OCI-LY7 (cell line): Measurements from ENCODE around the gene RORC. TPM values are rescaled to one million over a fixed set of nuclear protein-coding genes. Genes with fewer than 3 reads are reported as not detected.
A peak's percentile ranks its signal among the peaks of the same experiment; 100 is the strongest.

Experiments used
- BruUV-seq: library from RNA; stranded (reverse); fragments of 400-500 nt; replicated peaks from 2 replicates; lab custom pipeline; 2021; lab: Mats Ljungman, UMichigan
- CTCF ChIA-PET: fragments of 300-600 bp; sonication (Branson Sonifier 250); formaldehyde crosslinking; loops from one replicate; lab custom pipeline; 2022; ENCODE audit warnings: antibody characterized with exemption; ENCODE audit not compliant: unreplicated experiment; lab: Charles Lee
- POLR2A ChIA-PET: fragments of 300-600 bp; sonication (Branson Sonifier 250); formaldehyde crosslinking; loops from one replicate; lab custom pipeline; 2022; ENCODE audit warnings: antibody characterized with exemption; lab: Charles Lee
- DNase-seq: peaks from one replicate; pipeline ENCODE4 v3.0.0-alpha.2; 2015; ENCODE audit warnings: low spot score
- H2AFZ ChIP-seq: fragments of 200-600 bp; sonication (generic), shearing (Covaris generic); 2 replicates; pipeline ENCODE4 v1.6.1; 2014; ENCODE audit warnings: mild to moderate bottlenecking, antibody characterized with exemption, low read length, moderate library complexity
- H3K27ac ChIP-seq: fragments of 200-600 bp; sonication (generic); 2 replicates; pipeline ENCODE4 v1.5.1; 2014; ENCODE audit warnings: mixed run types, low read depth, mild to moderate bottlenecking, moderate library complexity, low read length, inconsistent platforms; ENCODE audit not compliant: poor library complexity, severe bottlenecking
- H3K36me3 ChIP-seq: fragments of 200-600 bp; sonication (generic); 2 replicates; pipeline ENCODE4 v1.6.1; 2014; ENCODE audit warnings: mild to moderate bottlenecking, antibody characterized with exemption, low read length, moderate library complexity, mixed read lengths; ENCODE audit not compliant: insufficient read depth
- H3K4me1 ChIP-seq: fragments of 200-600 bp; sonication (generic); 2 replicates; pipeline ENCODE4 v1.5.1; 2014; ENCODE audit warnings: mild to moderate bottlenecking, low read length; ENCODE audit not compliant: insufficient read depth, poor library complexity, severe bottlenecking
- H3K4me2 ChIP-seq: fragments of 200-600 bp; sonication (generic); 2 replicates; pipeline ENCODE4 v1.6.1; 2014; ENCODE audit warnings: mild to moderate bottlenecking, low read length
- H3K4me3 ChIP-seq: fragments of 200-600 bp; sonication (generic); 2 replicates; pipeline ENCODE4 v1.5.1; 2014; ENCODE audit warnings: mild to moderate bottlenecking, low read depth, low read length; ENCODE audit not compliant: poor library complexity, severe bottlenecking
- H3K79me2 ChIP-seq: fragments of 200-600 bp; sonication (generic); 2 replicates; pipeline ENCODE4 v1.6.1; 2016; ENCODE audit warnings: low read depth, mild to moderate bottlenecking, low read length, moderate library complexity, mixed read lengths; ENCODE audit not compliant: insufficient read depth
- H3K9me2 ChIP-seq: fragments of 200-600 bp; sonication (generic); 2 replicates; pipeline ENCODE4 v1.6.1; 2016; ENCODE audit warnings: mild to moderate bottlenecking, low read length, mixed read lengths; ENCODE audit not compliant: insufficient read depth
- H3K9me3 ChIP-seq: fragments of 200-600 bp; sonication (generic); 2 replicates; pipeline ENCODE4 v1.6.1; 2014; ENCODE audit warnings: mild to moderate bottlenecking, mixed run types, low read length, mixed read lengths
- H4K20me1 ChIP-seq: fragments of 200-600 bp; sonication (generic); 2 replicates; pipeline ENCODE4 v1.6.1; 2014; ENCODE audit warnings: mild to moderate bottlenecking, antibody characterized with exemption, low read length, moderate library complexity, mixed read lengths; ENCODE audit not compliant: insufficient read depth
- CTCF ChIP-seq: fragments of 200-600 bp; sonication (generic); conservative IDR thresholded peaks from 2 replicates; pipeline ENCODE4 v1.5.1; 2014; ENCODE audit warnings: mild to moderate bottlenecking, antibody characterized with exemption, low read length, moderate library complexity, mixed read lengths
- EZH2phosphoT487 ChIP-seq: fragments of 200-600 bp; sonication (generic); IDR thresholded peaks from 2 replicates; pipeline ENCODE4 v1.6.1; 2018; ENCODE audit warnings: low read depth, borderline replicate concordance, mild to moderate bottlenecking, mixed run types, antibody characterized with exemption, low read length, moderate library complexity, mixed read lengths
- intact Hi-C: fragments of 100-400 bp; cut with micrococcal nuclease; formaldehyde crosslinking; loops from one replicate; pipeline ENCODE4 v1.10.0; 2022; ENCODE audit not compliant: unreplicated experiment
- total RNA-seq, 2 experiments: library from RNA; depleted of rRNA in 1 of 2; stranded (reverse); fragments of >200 nt in 1 of 2; shearing (Covaris generic) in 1 of 2; gene quantifications; 2 replicates each; pipeline ENCODE4 v1.2.3, GENCODE V29; 2014 to 2022

RORC gene
- total RNA-seq, 2 experiments from 2014 or later, result not detected

- CTCF ChIA-PET, result no interaction called here
- no peaks in the 10 kb centered on the region for H3K79me2 ChIP-seq
These were observed 8.4 kb downstream of the RORC start for GRCh38 chr1:151823175-151823574.

GRCh38 chr1:151822404-151822803 lies 9.2 kb downstream of the RORC start:
- Histone ChIP-seq H3K4me3 (no peak overlapping the region), H3K4me1 (peaks cover 26% of the 10 kb centered on the region), H3K9me2 (no peaks in the 10 kb centered on the region), H3K9me3 (no peaks in the 10 kb centered on the region), H3K36me3 (no peaks in the 10 kb centered on the region), H4K20me1 (no peaks in the 10 kb centered on the region), H2AFZ (no peak overlapping the region), H3K4me2 (no peak overlapping the region), H3K79me2 (no peaks in the 10 kb centered on the region), H3K27ac (no peak overlapping the region)
- no TSS peak for BruUV-seq
- no peak for DNase-seq
- ChIA-PET CTCF (no interaction called here), POLR2A (no interaction called here)
- TF ChIP-seq EZH2phosphoT487 (no peak), CTCF (no peak)
- intact Hi-C loops, result no loop called here

More at GRCh38 chr1:151823175-151823574, 8.4 kb downstream of the RORC start:
- no peaks in the 10 kb centered on the region for H4K20me1 ChIP-seq
- H3K4me1 ChIP-seq, result peaks cover 21% of the 10 kb centered on the region
- H3K4me3 ChIP-seq, result no peak overlapping the region
- H3K9me2 ChIP-seq, result no peaks in the 10 kb centered on the region
- no peak for TF ChIP-seq CTCF
- TF ChIP-seq EZH2phosphoT487, result no peak
- H3K27ac ChIP-seq, result no peak overlapping the region
- no peak overlapping the region for H2AFZ ChIP-seq
- POLR2A ChIA-PET, result no interaction called here
- DNase-seq, result no peak
- intact Hi-C loops, result no loop called here
- H3K4me2 ChIP-seq, result no peak overlapping the region
- H3K9me3 ChIP-seq, result no peaks in the 10 kb centered on the region
- BruUV-seq, result no TSS peak
- no peaks in the 10 kb centered on the region for H3K36me3 ChIP-seq

GRCh38 chr1:151820940-151821339 lies 10.7 kb downstream of the RORC start:
- Histone ChIP-seq H3K4me1 (peaks cover 26% of the 10 kb centered on the region), H3K79me2 (no peaks in the 10 kb centered on the region), H3K36me3 (no peaks in the 10 kb centered on the region), H3K27ac (no peak overlapping the region), H3K9me2 (no peaks in the 10 kb centered on the region), H3K4me3 (no peak overlapping the region), H4K20me1 (no peaks in the 10 kb centered on the region), H2AFZ (no peak overlapping the region), H3K9me3 (no peaks in the 10 kb centered on the region), H3K4me2 (no peak overlapping the region)
- peak; percentile 13 for DNase-seq
- POLR2A ChIA-PET, result no interaction called here
- TF ChIP-seq CTCF, result no peak
- no peak for TF ChIP-seq EZH2phosphoT487
- intact Hi-C loops, result no loop called here
- BruUV-seq, result no TSS peak
- CTCF ChIA-PET, result no interaction called here
